Gastroesophageal sphincter (tissue), 3 donors: ENCODE results near the gene GLE1.

Source experiments
- CTCF ChIP-seq, 4 experiments: fragments of 200-600 bp in 2 of 4; fragments of 450-650 bp in 2 of 4; sonication (generic) in 1 of 4; IDR thresholded peaks; one replicate each; pipeline ENCODE4 v1.5.1; 2017 to 2019; ENCODE audit warnings: antibody characterized with exemption in 4 of 4, mild to moderate bottlenecking in 2 of 4, moderate library complexity in 2 of 4
- POLR2A ChIP-seq, 2 donors: fragments of 450-650 bp; IDR thresholded peaks; one replicate each; pipeline ENCODE4 v1.6.1; 2017; ENCODE audit warnings: antibody characterized with exemption in 2 of 2, mild to moderate bottlenecking in 2 of 2, moderate library complexity in 1 of 2
- POLR2AphosphoS5 ChIP-seq: sonication (generic); formaldehyde crosslinking; IDR thresholded peaks from one replicate; pipeline ENCODE4 v1.6.1; 2017; ENCODE audit warnings: antibody characterized with exemption

- TF ChIP-seq CTCF (IDR thresholded peaks at IDR 0.05), result no peak
- no peak for TF ChIP-seq POLR2A (IDR thresholded peaks at IDR 0.05)
- no peak for TF ChIP-seq POLR2AphosphoS5
These were observed 8.3 kb downstream of the GLE1 start for GRCh38 chr9:128512820-128513219.
